HL-60 (cell line): Measurements from ENCODE around the gene RAD23A.

Experiments
- DNase-seq, 2 experiments: peaks; one replicate each; pipeline ENCODE4 v3.0.0-alpha.2; 2010 to 2020; ENCODE audit warnings: low read depth in 1 of 2, low spot score in 1 of 2
- H3K27ac ChIP-seq: fragments of 250-450 bp; sonication (Bioruptor Pico); replicated peaks from 2 replicates; pipeline ENCODE4 v1.5.1; 2020; ENCODE audit warnings: mild to moderate bottlenecking, moderate library complexity
- H3K27me3 ChIP-seq: fragments of 250-450 bp; sonication (Bioruptor Pico); 2 replicates; pipeline ENCODE4 v1.5.1; 2021; ENCODE audit warnings: mild to moderate bottlenecking, moderate library complexity; ENCODE audit not compliant: insufficient read depth, poor library complexity, severe bottlenecking
- H3K4me3 ChIP-seq: replicated peaks from 2 replicates; pipeline ENCODE4 v1.5.1; 2011; ENCODE audit warnings: mild to moderate bottlenecking, control low read depth, low read length; ENCODE audit not compliant: insufficient read depth
- CTCF ChIP-seq: IDR thresholded peaks from one replicate; pipeline ENCODE4 v1.5.1; 2011; ENCODE audit warnings: low read length, control low read depth, inconsistent platforms; ENCODE audit not compliant: insufficient read depth
- GABPA ChIP-seq: IDR thresholded peaks from 2 replicates; pipeline ENCODE4 v1.6.1; 2012; ENCODE audit warnings: low read depth
- POLR2AphosphoS5 ChIP-seq: IDR thresholded peaks from 2 replicates; pipeline ENCODE4 v1.6.1; 2012; ENCODE audit warnings: low read depth
- SPI1 ChIP-seq: IDR thresholded peaks from 2 replicates; pipeline ENCODE4 v1.6.1; 2012; ENCODE audit warnings: low read depth, mild to moderate bottlenecking, borderline replicate concordance
- TF ChIP-seq, protein P1 (sequence below): IDR thresholded peaks from 2 replicates; pipeline ENCODE4 v1.6.1; 2012; ENCODE audit warnings: low read depth; ENCODE audit not compliant: insufficient replicate concordance

The RAD23A gene

GRCh38 chr19:12940897-12941296 is 4.8 kb upstream of the RAD23A start:
- peak overlapping the region; percentile 78 for H3K4me3 ChIP-seq

GRCh38 chr19:12943437-12944044 is 2.1 kb upstream of the RAD23A start:
- no peak for DNase-seq
- Histone ChIP-seq H3K27ac (peak overlapping the region; percentile 45), H3K4me3 (peak overlapping the region; percentile 13; the same call in 1 of the 2 replicates), H3K27me3 (no peaks in the 10 kb centered on the region)
- TF ChIP-seq, protein P1, sequence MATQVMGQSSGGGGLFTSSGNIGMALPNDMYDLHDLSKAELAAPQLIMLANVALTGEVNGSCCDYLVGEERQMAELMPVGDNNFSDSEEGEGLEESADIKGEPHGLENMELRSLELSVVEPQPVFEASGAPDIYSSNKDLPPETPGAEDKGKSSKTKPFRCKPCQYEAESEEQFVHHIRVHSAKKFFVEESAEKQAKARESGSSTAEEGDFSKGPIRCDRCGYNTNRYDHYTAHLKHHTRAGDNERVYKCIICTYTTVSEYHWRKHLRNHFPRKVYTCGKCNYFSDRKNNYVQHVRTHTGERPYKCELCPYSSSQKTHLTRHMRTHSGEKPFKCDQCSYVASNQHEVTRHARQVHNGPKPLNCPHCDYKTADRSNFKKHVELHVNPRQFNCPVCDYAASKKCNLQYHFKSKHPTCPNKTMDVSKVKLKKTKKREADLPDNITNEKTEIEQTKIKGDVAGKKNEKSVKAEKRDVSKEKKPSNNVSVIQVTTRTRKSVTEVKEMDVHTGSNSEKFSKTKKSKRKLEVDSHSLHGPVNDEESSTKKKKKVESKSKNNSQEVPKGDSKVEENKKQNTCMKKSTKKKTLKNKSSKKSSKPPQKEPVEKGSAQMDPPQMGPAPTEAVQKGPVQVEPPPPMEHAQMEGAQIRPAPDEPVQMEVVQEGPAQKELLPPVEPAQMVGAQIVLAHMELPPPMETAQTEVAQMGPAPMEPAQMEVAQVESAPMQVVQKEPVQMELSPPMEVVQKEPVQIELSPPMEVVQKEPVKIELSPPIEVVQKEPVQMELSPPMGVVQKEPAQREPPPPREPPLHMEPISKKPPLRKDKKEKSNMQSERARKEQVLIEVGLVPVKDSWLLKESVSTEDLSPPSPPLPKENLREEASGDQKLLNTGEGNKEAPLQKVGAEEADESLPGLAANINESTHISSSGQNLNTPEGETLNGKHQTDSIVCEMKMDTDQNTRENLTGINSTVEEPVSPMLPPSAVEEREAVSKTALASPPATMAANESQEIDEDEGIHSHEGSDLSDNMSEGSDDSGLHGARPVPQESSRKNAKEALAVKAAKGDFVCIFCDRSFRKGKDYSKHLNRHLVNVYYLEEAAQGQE: no peak
- peak; percentile 90 for TF ChIP-seq POLR2AphosphoS5

More at GRCh38 chr19:12940897-12941296, 4.8 kb upstream of the RAD23A start:
- TF ChIP-seq GABPA (no peak), CTCF (no peak), POLR2AphosphoS5 (no peak), SPI1 (no peak)
- TF ChIP-seq, protein P1: no peak
- Histone ChIP-seq H3K27me3 (no peaks in the 10 kb centered on the region), H3K27ac (peak overlapping the region; percentile 97)
- DNase-seq: no peak

DNA sequence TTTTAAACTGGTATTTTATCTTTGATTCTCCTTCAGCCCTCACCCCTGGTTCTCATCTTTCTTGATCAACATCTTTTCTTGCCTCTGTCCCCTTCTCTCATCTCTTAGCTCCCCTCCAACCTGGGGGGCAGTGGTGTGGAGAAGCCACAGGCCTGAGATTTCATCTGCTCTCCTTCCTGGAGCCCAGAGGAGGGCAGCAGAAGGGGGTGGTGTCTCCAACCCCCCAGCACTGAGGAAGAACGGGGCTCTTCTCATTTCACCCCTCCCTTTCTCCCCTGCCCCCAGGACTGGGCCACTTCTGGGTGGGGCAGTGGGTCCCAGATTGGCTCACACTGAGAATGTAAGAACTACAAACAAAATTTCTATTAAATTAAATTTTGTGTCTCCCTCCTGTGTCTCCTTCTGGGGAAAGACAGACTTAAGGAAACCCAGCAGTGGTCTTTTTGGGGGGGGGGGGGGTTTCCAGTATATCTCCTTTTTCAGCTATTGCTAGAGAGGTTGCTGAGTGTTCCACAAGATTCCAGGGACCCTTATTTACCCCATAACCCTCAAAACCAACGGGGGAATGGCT is 1.5 kb upstream of the RAD23A start:
- no peak for DNase-seq
- no peak; the same call in 1 of the 2 replicates for TF ChIP-seq POLR2AphosphoS5
- TF ChIP-seq, protein P1: no peak
- no peak for TF ChIP-seq SPI1
- TF ChIP-seq CTCF: no peak
- TF ChIP-seq GABPA: no peak
- H3K27me3 ChIP-seq: no peaks in the 10 kb centered on the region
- peak overlapping the region; percentile 75 for H3K27ac ChIP-seq
- H3K4me3 ChIP-seq: 0 out of 2 replicates have a peak overlapping the region, but pooled peaks have one; percentile 2
